Measurements from ENCODE around the gene PROCA1.

Gene PROCA1

GRCh38 chr17:28748852-28749515, 37.3 kb upstream of the PROCA1 start:
- Histone ChIP-seq H3K27me3 (replicated peaks; ENCODE audit: control insufficient read depth, insufficient read depth, low read length) (no peaks in the 10 kb centered on the region), H3K4me3 (ENCODE audit: low read length) (no peak overlapping the region), H3K36me3 (ENCODE audit: control insufficient read depth, insufficient read depth, low read length, severe bottlenecking) (peaks cover 23% of the 10 kb centered on the region), H3K9me3 (ENCODE audit: control insufficient read depth, low read length) (no peaks in the 10 kb centered on the region), H3K4me1 (ENCODE audit: control insufficient read depth, insufficient read depth, low read length) (peaks cover 26% of the 10 kb centered on the region), H3K9ac (ENCODE audit: low read length) (no peak overlapping the region)
- no peak for DNase-seq (ENCODE audit: low read depth)

- Histone ChIP-seq H3K9me3 (ENCODE audit: control insufficient read depth, low read length) (no peaks in the 10 kb centered on the region), H3K27me3 (replicated peaks; ENCODE audit: control insufficient read depth, insufficient read depth, low read length) (no peaks in the 10 kb centered on the region), H3K9ac (ENCODE audit: low read length) (no peak overlapping the region), H3K4me1 (ENCODE audit: control insufficient read depth, insufficient read depth, low read length) (peaks cover 29% of the 10 kb centered on the region), H3K4me3 (ENCODE audit: low read length) (no peak overlapping the region), H3K36me3 (ENCODE audit: control insufficient read depth, insufficient read depth, low read length, severe bottlenecking) (peaks cover 23% of the 10 kb centered on the region)
- no peak for DNase-seq (ENCODE audit: low read depth)
These were observed 36.4 kb upstream of the PROCA1 start for GRCh38 chr17:28747801-28748750.

GRCh38 chr17:28747051-28747691, 35.5 kb upstream of the PROCA1 start:
- H3K9ac ChIP-seq (ENCODE audit: low read length): no peak overlapping the region
- H3K36me3 ChIP-seq (ENCODE audit: control insufficient read depth, insufficient read depth, low read length, severe bottlenecking): peaks cover 23% of the 10 kb centered on the region
- H3K27me3 ChIP-seq (replicated peaks; ENCODE audit: control insufficient read depth, insufficient read depth, low read length): no peaks in the 10 kb centered on the region
- H3K4me1 ChIP-seq (ENCODE audit: control insufficient read depth, insufficient read depth, low read length): peaks cover 36% of the 10 kb centered on the region
- no peaks in the 10 kb centered on the region for H3K9me3 ChIP-seq (ENCODE audit: control insufficient read depth, low read length)
- DNase-seq (ENCODE audit: low read depth): no peak
- H3K4me3 ChIP-seq (ENCODE audit: low read length): no peak overlapping the region

GRCh38 chr17:28746611-28747050, 34.9 kb upstream of the PROCA1 start:
- H3K4me1 ChIP-seq (ENCODE audit: control insufficient read depth, insufficient read depth, low read length): peaks cover 36% of the 10 kb centered on the region
- H3K27me3 ChIP-seq (replicated peaks; ENCODE audit: control insufficient read depth, insufficient read depth, low read length): no peaks in the 10 kb centered on the region
- H3K9me3 ChIP-seq (ENCODE audit: control insufficient read depth, low read length): no peaks in the 10 kb centered on the region
- DNase-seq (ENCODE audit: low read depth): no peak
- H3K4me3 ChIP-seq (ENCODE audit: low read length): peak overlapping the region; percentile 84
- no peak overlapping the region for H3K9ac ChIP-seq (ENCODE audit: low read length)
- H3K36me3 ChIP-seq (ENCODE audit: control insufficient read depth, insufficient read depth, low read length, severe bottlenecking): peaks cover 23% of the 10 kb centered on the region

GRCh38 chr17:28745786-28746411, 34.2 kb upstream of the PROCA1 start:
- H3K27me3 ChIP-seq (replicated peaks; ENCODE audit: control insufficient read depth, insufficient read depth, low read length): no peaks in the 10 kb centered on the region
- peak overlapping the region; percentile 84 for H3K4me3 ChIP-seq (ENCODE audit: low read length)
- H3K9ac ChIP-seq (ENCODE audit: low read length): peak overlapping the region; percentile 87
- peak; percentile 38 for DNase-seq (ENCODE audit: low read depth)
- peaks cover 23% of the 10 kb centered on the region for H3K36me3 ChIP-seq (ENCODE audit: control insufficient read depth, insufficient read depth, low read length, severe bottlenecking)
- no peaks in the 10 kb centered on the region for H3K9me3 ChIP-seq (ENCODE audit: control insufficient read depth, low read length)
- H3K4me1 ChIP-seq (ENCODE audit: control insufficient read depth, insufficient read depth, low read length): peaks cover 36% of the 10 kb centered on the region

GRCh38 chr17:28744972-28745785, 33.5 kb upstream of the PROCA1 start:
- Histone ChIP-seq H3K4me3 (ENCODE audit: low read length) (peak overlapping the region; percentile 84), H3K9me3 (ENCODE audit: control insufficient read depth, low read length) (no peaks in the 10 kb centered on the region), H3K4me1 (ENCODE audit: control insufficient read depth, insufficient read depth, low read length) (peaks cover 30% of the 10 kb centered on the region), H3K27me3 (replicated peaks; ENCODE audit: control insufficient read depth, insufficient read depth, low read length) (no peaks in the 10 kb centered on the region), H3K36me3 (ENCODE audit: control insufficient read depth, insufficient read depth, low read length, severe bottlenecking) (peaks cover 23% of the 10 kb centered on the region), H3K9ac (ENCODE audit: low read length) (peak overlapping the region; percentile 87)
- DNase-seq (ENCODE audit: low read depth): peak; percentile 74

- Histone ChIP-seq H3K4me1 (ENCODE audit: control insufficient read depth, insufficient read depth, low read length) (peaks cover 30% of the 10 kb centered on the region), H3K9ac (ENCODE audit: low read length) (peak overlapping the region; percentile 87), H3K4me3 (ENCODE audit: low read length) (peak overlapping the region; percentile 84), H3K36me3 (ENCODE audit: control insufficient read depth, insufficient read depth, low read length, severe bottlenecking) (peaks cover 22% of the 10 kb centered on the region), H3K9me3 (ENCODE audit: control insufficient read depth, low read length) (no peaks in the 10 kb centered on the region), H3K27me3 (replicated peaks; ENCODE audit: control insufficient read depth, insufficient read depth, low read length) (no peaks in the 10 kb centered on the region)
- peak; percentile 64 for DNase-seq (ENCODE audit: low read depth)
These were observed 32.6 kb upstream of the PROCA1 start for GRCh38 chr17:28744104-28744971.

GRCh38 chr17:28743243-28744103, 31.8 kb upstream of the PROCA1 start, which contains the start of gene TRAF4:
Gene TRAF4 (plus strand): TSS chr17:28744011. CDS start chr17:28744113, 102 bp downstream.
- H3K9ac ChIP-seq (ENCODE audit: low read length): peak within 1 kb of the TSS; percentile 87
- peak; percentile 94 for DNase-seq (ENCODE audit: low read depth)
- peaks cover 19% of the 10 kb centered on the region for H3K36me3 ChIP-seq (ENCODE audit: control insufficient read depth, insufficient read depth, low read length, severe bottlenecking)
- no peaks in the 10 kb centered on the region for H3K27me3 ChIP-seq (replicated peaks; ENCODE audit: control insufficient read depth, insufficient read depth, low read length)
- H3K4me1 ChIP-seq (ENCODE audit: control insufficient read depth, insufficient read depth, low read length): peaks cover 30% of the 10 kb centered on the region
- peak within 1 kb of the TSS; percentile 84 for H3K4me3 ChIP-seq (ENCODE audit: low read length)
- no peaks in the 10 kb centered on the region for H3K9me3 ChIP-seq (ENCODE audit: control insufficient read depth, low read length)

Data from adipocyte (in vitro differentiated cells).